ENCODE measurements around the gene OR10H4. TPM values are rescaled to one million over a fixed set of nuclear protein-coding genes. Genes with fewer than 3 reads are reported as not detected.
"Not testable (repeated sequence)": the region's sequence is repeated elsewhere in the genome, so short reads cannot be mapped to it uniquely, and the experiment has no call there.

OR10H4 gene
- total RNA-seq, 1 experiment from 2014 or later, result not detected

- DNase-seq (ENCODE audit: low spot score), result no peak
These were observed 11.0 kb upstream of the OR10H4 start for GRCh38 chr19:15937771-15938170.

- DNase-seq (ENCODE audit: low spot score), result no peak
These were observed 4.4 kb upstream of the OR10H4 start for GRCh38 chr19:15944401-15944800.

- no peak for DNase-seq (ENCODE audit: low spot score)
These were observed 3.5 kb upstream of the OR10H4 start for GRCh38 chr19:15945301-15945700.

- no peak for DNase-seq (ENCODE audit: low spot score)
These were observed 6.0 kb downstream of the OR10H4 start for GRCh38 chr19:15954820-15955219.

- DNase-seq (ENCODE audit: low spot score), result no peak
These were observed 13.5 kb downstream of the OR10H4 start for GRCh38 chr19:15962319-15962718.

- no peak for DNase-seq (ENCODE audit: low spot score)
These were observed 15.4 kb downstream of the OR10H4 start for GRCh38 chr19:15964231-15964630.

GRCh38 chr19:15971224-15971780 lies 22.5 kb downstream of the OR10H4 start:
- no peak for DNase-seq (ENCODE audit: low spot score)

GRCh38 chr19:15972043-15972442 lies 23.2 kb downstream of the OR10H4 start:
- DNase-seq (ENCODE audit: low spot score), result not testable (repeated sequence)

- no peak for DNase-seq (ENCODE audit: low spot score)
These were observed 26.0 kb downstream of the OR10H4 start for GRCh38 chr19:15974856-15975255.

GRCh38 chr19:15976836-15977689 lies 28.3 kb downstream of the OR10H4 start:
- no peak for DNase-seq (ENCODE audit: low spot score)

- no peak for DNase-seq (ENCODE audit: low spot score)
These were observed 28.9 kb downstream of the OR10H4 start for GRCh38 chr19:15977690-15978089.

- DNase-seq (ENCODE audit: low spot score), result no peak
These were observed 30.5 kb downstream of the OR10H4 start for GRCh38 chr19:15979293-15979692.

- not testable (repeated sequence) for DNase-seq (ENCODE audit: low spot score)
These were observed 37.0 kb downstream of the OR10H4 start for GRCh38 chr19:15985831-15986230.

- no peak for DNase-seq (ENCODE audit: low spot score)
These were observed 37.9 kb downstream of the OR10H4 start for GRCh38 chr19:15986701-15987100.

- DNase-seq (ENCODE audit: low spot score), result no peak
These were observed 41.1 kb downstream of the OR10H4 start for GRCh38 chr19:15989889-15990288.

GRCh38 chr19:15991602-15992001 lies 42.8 kb downstream of the OR10H4 start:
- DNase-seq (ENCODE audit: low spot score), result no peak

- no peak for DNase-seq (ENCODE audit: low spot score)
These were observed 43.2 kb downstream of the OR10H4 start for GRCh38 chr19:15992014-15992413.

GRCh38 chr19:15995536-15995935 lies 46.7 kb downstream of the OR10H4 start:
- DNase-seq (ENCODE audit: low spot score), result no peak

- no peak for DNase-seq (ENCODE audit: low spot score)
These were observed 49.4 kb downstream of the OR10H4 start for GRCh38 chr19:15998166-15998565.
